OCI-LY3 (cell line): ENCODE results near the gene MAMDC2.

Experiments used
- CTCF ChIP-seq: fragments of 200-600, 300-600 bp; sonication (generic); IDR thresholded peaks from 2 replicates; pipeline ENCODE4 v1.5.1; 2014; ENCODE audit warnings: antibody characterized with exemption, low read length, low read depth
- EZH2phosphoT487 ChIP-seq: fragments of 200-600 bp; shearing (Covaris generic); IDR thresholded peaks from 2 replicates; pipeline ENCODE4 v1.6.1; 2018; ENCODE audit warnings: antibody characterized with exemption, mixed run types, low read depth

DNA sequence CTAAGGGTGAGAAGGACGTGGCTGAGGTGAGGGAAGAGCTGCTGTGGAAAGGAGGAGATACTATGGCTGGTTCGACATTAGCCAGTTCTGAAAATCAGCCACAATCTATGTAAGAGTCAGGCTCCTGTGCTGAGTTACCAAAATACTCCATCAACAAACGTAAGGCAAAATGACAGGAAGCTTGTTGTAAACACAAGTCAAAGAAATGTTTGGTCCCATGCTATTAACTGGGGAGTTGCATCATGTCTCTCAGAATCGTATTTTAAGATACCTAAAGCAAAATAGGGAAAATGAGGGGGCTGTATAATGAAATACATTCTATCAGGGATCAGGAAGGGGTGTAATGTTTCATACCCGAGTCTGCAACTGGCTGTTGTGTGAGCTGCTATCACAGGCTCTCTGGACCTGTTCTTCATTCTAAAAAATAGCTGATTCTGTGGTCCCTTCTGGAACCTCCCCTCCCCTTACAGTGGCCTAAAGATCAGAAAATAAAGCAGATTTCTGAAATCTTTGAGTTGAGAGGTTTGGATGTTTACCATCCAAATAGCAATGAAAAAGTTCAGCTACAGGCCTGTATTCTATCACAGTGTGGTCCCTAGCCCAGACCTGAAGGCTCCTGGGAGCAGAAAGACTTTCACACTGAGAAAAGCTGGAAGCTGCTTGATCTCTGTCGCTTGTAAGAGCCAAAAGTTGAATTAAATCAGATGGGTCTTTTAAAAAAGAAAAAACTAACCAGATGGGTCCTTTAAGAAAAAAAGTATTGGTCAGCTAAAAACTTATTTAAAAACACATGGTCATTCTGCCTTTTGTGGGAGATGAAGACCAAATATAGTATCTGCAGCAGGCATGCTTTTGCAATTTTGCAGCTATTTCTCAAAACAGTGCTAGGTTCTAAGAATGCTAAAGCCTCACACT lies 117.3 kb downstream of the MAMDC2 start:
- TF ChIP-seq CTCF (no peak), EZH2phosphoT487 (no peak)
